IMR-90 (cell line): ENCODE measurements around the gene TMF1. TPM values are rescaled to one million over a fixed set of nuclear protein-coding genes. Genes with fewer than 3 reads are reported as not detected.

Source experiments
- ATAC-seq: fragments of 200-7000 bp; cut with Tn5 transposase; 2 replicates; pipeline ENCODE4 v1.9.1; 2020; ENCODE audit warnings: low read depth, mild to moderate bottlenecking, moderate library complexity
- BruUV-seq: library from RNA; stranded (reverse); fragments of 400-500 nt; replicated peaks from 2 replicates; lab custom pipeline; 2021; lab: Mats Ljungman, UMichigan
- CTCF ChIA-PET: fragments of 300-600 bp; formaldehyde crosslinking; extraction: SDS; loops from one replicate; lab custom pipeline; 2021; ENCODE audit warnings: antibody characterized with exemption; lab: Yijun Ruan, JAX
- POLR2A ChIA-PET: fragments of 300-600 bp; sonication (Branson Sonifier 250); formaldehyde crosslinking; loops from one replicate; lab custom pipeline; 2022; ENCODE audit warnings: antibody characterized with exemption; ENCODE audit not compliant: unreplicated experiment; lab: Charles Lee
- DNase-seq: peaks from one replicate; pipeline ENCODE4 v3.0.0; 2013
- H2AFZ ChIP-seq: replicated peaks from 2 replicates; pipeline ENCODE3; 2013; ENCODE audit warnings: low read length, mild to moderate bottlenecking; ENCODE audit not compliant: poor library complexity
- H2AK5ac ChIP-seq: 2 replicates; pipeline ENCODE4 v1.6.1; 2013; ENCODE audit warnings: low read depth, low read length, inconsistent platforms
- H2AK9ac ChIP-seq: replicated peaks from 2 replicates; pipeline ENCODE3; 2013; ENCODE audit warnings: mild to moderate bottlenecking, low read depth, low read length, moderate library complexity; ENCODE audit not compliant: poor library complexity
- H2BK120ac ChIP-seq: 2 replicates; pipeline ENCODE4 v1.6.1; 2013; ENCODE audit warnings: low read depth, low read length, inconsistent platforms
- H2BK15ac ChIP-seq: 3 replicates; pipeline ENCODE4 v1.6.1; 2013; ENCODE audit warnings: low read depth, low read length, inconsistent platforms
- H2BK20ac ChIP-seq: 2 replicates; pipeline ENCODE4 v1.6.1; 2013; ENCODE audit warnings: low read depth, mild to moderate bottlenecking, inconsistent platforms, low read length, moderate library complexity
- H2BK5ac ChIP-seq: 2 replicates; pipeline ENCODE4 v1.6.1; 2013; ENCODE audit warnings: mild to moderate bottlenecking, low read depth, low read length, inconsistent platforms; ENCODE audit not compliant: poor library complexity, severe bottlenecking
- H3K14ac ChIP-seq: replicated peaks from 2 replicates; pipeline ENCODE4 v1.6.1; 2013; ENCODE audit warnings: low read depth, low read length, inconsistent platforms
- H3K18ac ChIP-seq: 2 replicates; pipeline ENCODE4 v1.6.1; 2013; ENCODE audit warnings: low read depth, low read length, control low read depth
- H3K23ac ChIP-seq: 2 replicates; pipeline ENCODE4 v1.6.1; 2013; ENCODE audit warnings: low read depth, low read length, inconsistent platforms
- H3K27ac ChIP-seq: 2 replicates; pipeline ENCODE4 v1.5.1; 2013; ENCODE audit warnings: mild to moderate bottlenecking, control low read depth, low read length; ENCODE audit not compliant: insufficient read depth
- H3K27me3 ChIP-seq: 2 replicates; pipeline ENCODE4 v1.6.1; 2013; ENCODE audit warnings: low read length; ENCODE audit not compliant: control insufficient read depth, insufficient read depth
- H3K36me3 ChIP-seq: 2 replicates; pipeline ENCODE4 v1.6.1; 2013; ENCODE audit warnings: low read length, mixed read lengths; ENCODE audit not compliant: control insufficient read depth, insufficient read depth
- H3K4ac ChIP-seq: 2 replicates; pipeline ENCODE4 v1.6.1; 2013; ENCODE audit warnings: low read depth, low read length, inconsistent platforms
- H3K4me1 ChIP-seq: 2 replicates; pipeline ENCODE4 v1.6.1; 2013; ENCODE audit warnings: low read length, mixed read lengths; ENCODE audit not compliant: control insufficient read depth, insufficient read depth
- H3K4me2 ChIP-seq: 2 replicates; pipeline ENCODE4 v1.6.1; 2013; ENCODE audit warnings: low read depth, mild to moderate bottlenecking, control low read depth, low read length, moderate library complexity
- H3K4me3 ChIP-seq: 2 replicates; pipeline ENCODE4 v1.5.1; 2013; ENCODE audit warnings: low read depth, mild to moderate bottlenecking, control low read depth, low read length, moderate library complexity; ENCODE audit not compliant: insufficient read depth
- H3K56ac ChIP-seq: 2 replicates; pipeline ENCODE4 v1.6.1; 2013; ENCODE audit warnings: low read length, inconsistent platforms; ENCODE audit not compliant: insufficient read depth; ENCODE audit errors: extremely low read depth
- H3K79me1 ChIP-seq, 2 experiments: 2 replicates each; pipeline ENCODE4 v1.6.1; 2013; ENCODE audit warnings: low read length in 2 of 2, inconsistent platforms in 1 of 2, low read depth in 1 of 2
- H3K9ac ChIP-seq: 2 replicates; pipeline ENCODE4 v1.6.1; 2013; ENCODE audit warnings: low read depth, low read length, control low read depth
- H3K9me1 ChIP-seq: 2 replicates; pipeline ENCODE4 v1.6.1; 2013; ENCODE audit warnings: low read length, inconsistent platforms; ENCODE audit not compliant: insufficient read depth
- H3K9me3 ChIP-seq: 2 replicates; pipeline ENCODE4 v1.6.1; 2013; ENCODE audit warnings: low read length; ENCODE audit not compliant: control insufficient read depth, insufficient read depth
- H4K20me1 ChIP-seq: 2 replicates; pipeline ENCODE4 v1.6.1; 2013; ENCODE audit warnings: low read length, inconsistent platforms; ENCODE audit not compliant: insufficient read depth
- H4K5ac ChIP-seq: 2 replicates; pipeline ENCODE4 v1.6.1; 2013; ENCODE audit warnings: mild to moderate bottlenecking, low read depth, low read length, control low read depth
- H4K8ac ChIP-seq, 2 experiments: 2 replicates each; pipeline ENCODE4 v1.6.1; 2013; ENCODE audit warnings: low read depth in 2 of 2, low read length in 2 of 2, control low read depth in 1 of 2, inconsistent platforms in 1 of 2
- H4K91ac ChIP-seq: 2 replicates; pipeline ENCODE4 v1.6.1; 2013; ENCODE audit warnings: low read depth, low read length, inconsistent platforms; ENCODE audit not compliant: insufficient read depth
- MAZ ChIP-seq: IDR thresholded peaks from 2 replicates; pipeline ENCODE4 v1.6.1; 2012; ENCODE audit warnings: low read depth, mild to moderate bottlenecking, low read length, improper control_type of control experiment, moderate library complexity, borderline replicate concordance
- POLR2A ChIP-seq: IDR thresholded peaks from 2 replicates; pipeline ENCODE4 v1.6.1; 2012; ENCODE audit warnings: mild to moderate bottlenecking, low read depth, low read length
- WGBS, 2 experiments: methylation state at CpG; one replicate each; pipeline versions ENCODE4 v1.1.5 to v1.1.7; 2013; ENCODE audit warnings: missing lambda C conversion rate in 2 of 2; ENCODE audit not compliant: insufficient read length in 1 of 2; ENCODE audit errors: extremely low coverage in 2 of 2; 5-methylcytosine and 5-hydroxymethylcytosine counted together
- dilution Hi-C: fragments of 300-500 bp; cut with HindIII; formaldehyde crosslinking; loops from one replicate; pipeline ENCODE4 v1.14.3; 2018; ENCODE audit warnings: low sequenced_read_pairs; ENCODE audit not compliant: unreplicated experiment
- in situ Hi-C: fragments of 300-500 bp; cut with MboI; formaldehyde crosslinking; loops from 3 replicates; pipeline ENCODE4 v1.14.3; 2019; ENCODE audit warnings: low sequenced_read_pairs, inconsistent platforms, mixed read lengths
- intact Hi-C: fragments of 100-400 bp; cut with micrococcal nuclease; formaldehyde crosslinking; loops from 2 replicates; pipeline ENCODE4 v1.10.0; 2022
- polyA plus RNA-seq, 3 experiments: library from polyadenylated mRNA; depleted of rRNA; stranded (reverse); fragments of >200 nt; gene quantifications; 2 replicates each; pipeline ENCODE4 v1.2.3, GENCODE V29; 2012; ENCODE audit warnings: low replicate concordance in 1 of 3
- total RNA-seq: library from RNA; depleted of rRNA; stranded (reverse); fragments of >200 nt; gene quantifications from 2 replicates; pipeline ENCODE4 v1.2.3, GENCODE V29; 2012

The TMF1 gene
- total and polyA plus RNA-seq, 2 of the 4 experiments (the other 2 are of a cell fraction): 12.4 to 39.1 TPM

GRCh38 chr3:68974711-68975110 lies 77.4 kb downstream of the TMF1 start:
- Histone ChIP-seq H2AFZ (no peak overlapping the region), H3K9ac (no peak overlapping the region), H3K9me1 (no peaks in the 10 kb centered on the region; the same call in 1 of the 2 replicates), H3K56ac (no peak overlapping the region), H3K23ac (no peak overlapping the region), H3K4me1 (peaks cover 7% of the 10 kb centered on the region), H2BK15ac (no peak overlapping the region), H3K27me3 (peaks cover 8% of the 10 kb centered on the region), H2BK5ac (no peak overlapping the region), H3K36me3 (peaks cover 14% of the 10 kb centered on the region), H4K91ac (no peak overlapping the region), H2BK20ac (no peak overlapping the region), H2AK5ac (no peak overlapping the region), H3K18ac (no peak overlapping the region), H2AK9ac (no peak overlapping the region), H3K4ac (no peak overlapping the region), H3K14ac (no peak overlapping the region), H3K79me1 (no peaks in the 10 kb centered on the region), H3K4me2 (no peak overlapping the region), H2BK120ac (no peak overlapping the region), H4K20me1 (no peaks in the 10 kb centered on the region), H3K4me3 (no peak overlapping the region), H4K5ac (no peak overlapping the region), H3K27ac (no peak overlapping the region), H3K9me3 (no peaks in the 10 kb centered on the region), H4K8ac (no peak overlapping the region)
- no CpG with 5 or more reads among the region's 5 CpGs for WGBS, 2 experiments
- ATAC-seq (no peak), DNase-seq (no peak)
- ChIA-PET CTCF (no interaction called here), POLR2A (no interaction called here)
- TF ChIP-seq POLR2A (no peak), MAZ (no peak)
- dilution Hi-C loops: no loop called here
- BruUV-seq: no TSS peak
- in situ Hi-C loops: no loop called here
- intact Hi-C loops: loop anchor here (5.0 to 10.0 kb wide), 2 partner anchors 97 to 1620 kb away; no protein-coding TSS in a partner anchor
